ENCODE data around the gene MARCO. TPM values are rescaled to one million over a fixed set of nuclear protein-coding genes. Genes with fewer than 3 reads are reported as not detected.

MARCO gene
- total RNA-seq, 1 experiment from 2014 or later = not detected

DNA sequence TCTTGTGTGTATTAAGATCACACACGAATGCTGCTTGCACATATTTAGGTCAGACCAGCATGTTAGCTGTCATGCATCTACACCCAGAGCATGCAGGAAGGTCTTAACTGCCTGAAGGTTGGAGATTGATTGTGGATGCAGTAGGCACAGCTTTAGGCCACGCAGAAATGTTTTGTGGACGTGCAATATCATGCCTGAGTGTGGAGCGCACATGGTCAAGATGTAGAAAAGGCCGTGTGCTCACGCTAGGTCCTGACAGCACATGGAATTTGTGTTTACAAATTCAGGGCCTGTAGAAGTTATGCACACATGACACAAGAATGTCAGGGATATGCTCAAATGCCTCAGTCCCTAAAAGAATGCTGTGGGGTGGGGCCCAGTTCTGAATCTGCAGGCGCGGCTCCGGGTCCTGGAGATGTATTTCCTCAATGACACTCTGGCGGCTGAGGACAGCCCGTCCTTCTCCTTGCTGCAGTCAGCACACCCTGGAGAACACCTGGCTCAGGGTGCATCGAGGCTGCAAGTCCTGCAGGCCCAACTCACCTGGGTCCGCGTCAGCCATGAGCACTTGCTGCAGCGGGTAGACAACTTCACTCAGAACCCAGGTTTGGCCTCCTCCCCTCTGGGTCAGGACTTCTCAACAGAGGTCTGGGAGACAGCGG lies 27.9 kb downstream of the MARCO start:
- Mint-ChIP-seq H3K36me3 (ENCODE audit: insufficient read depth in 1 of 3, low read depth in 3 of 3) (no peaks in the 10 kb centered on the region), H3K9me3 (no peaks in the 10 kb centered on the region), H3K4me3 (no peak overlapping the region), H3K27ac (no peak overlapping the region), H3K4me1 (peaks cover 9% of the 10 kb centered on the region in 2 experiments), H3K27me3 (ENCODE audit: low read depth) (peaks cover 47% of the 10 kb centered on the region)
- TF ChIP-seq, protein P1, sequence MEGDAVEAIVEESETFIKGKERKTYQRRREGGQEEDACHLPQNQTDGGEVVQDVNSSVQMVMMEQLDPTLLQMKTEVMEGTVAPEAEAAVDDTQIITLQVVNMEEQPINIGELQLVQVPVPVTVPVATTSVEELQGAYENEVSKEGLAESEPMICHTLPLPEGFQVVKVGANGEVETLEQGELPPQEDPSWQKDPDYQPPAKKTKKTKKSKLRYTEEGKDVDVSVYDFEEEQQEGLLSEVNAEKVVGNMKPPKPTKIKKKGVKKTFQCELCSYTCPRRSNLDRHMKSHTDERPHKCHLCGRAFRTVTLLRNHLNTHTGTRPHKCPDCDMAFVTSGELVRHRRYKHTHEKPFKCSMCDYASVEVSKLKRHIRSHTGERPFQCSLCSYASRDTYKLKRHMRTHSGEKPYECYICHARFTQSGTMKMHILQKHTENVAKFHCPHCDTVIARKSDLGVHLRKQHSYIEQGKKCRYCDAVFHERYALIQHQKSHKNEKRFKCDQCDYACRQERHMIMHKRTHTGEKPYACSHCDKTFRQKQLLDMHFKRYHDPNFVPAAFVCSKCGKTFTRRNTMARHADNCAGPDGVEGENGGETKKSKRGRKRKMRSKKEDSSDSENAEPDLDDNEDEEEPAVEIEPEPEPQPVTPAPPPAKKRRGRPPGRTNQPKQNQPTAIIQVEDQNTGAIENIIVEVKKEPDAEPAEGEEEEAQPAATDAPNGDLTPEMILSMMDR (conservative IDR thresholded peaks at IDR 0.05) = no peak
- Histone ChIP-seq H2BK15ac (ENCODE audit: low read depth, low read length) (no peak overlapping the region), H3K79me2 (ENCODE audit: insufficient read depth, low read length) (no peaks in the 10 kb centered on the region), H4K5ac (ENCODE audit: insufficient read length, low read depth, low read length) (no peak overlapping the region), H3K27ac (ENCODE audit: insufficient read length, low read depth, low read length) (no peak overlapping the region), H3K79me1 (ENCODE audit: insufficient read depth, low read depth, low read length, poor library complexity, severe bottlenecking) (no peaks in the 10 kb centered on the region), H3K23ac (ENCODE audit: insufficient read length, low read depth, low read length) (no peak overlapping the region), H4K8ac (replicated peaks; ENCODE audit: insufficient read length, low read depth, low read length) (no peak overlapping the region), H3K18ac (ENCODE audit: insufficient read length, low read depth, low read length) (no peak overlapping the region), H3K9ac (ENCODE audit: extremely low read depth, insufficient read length, low read length) (no peak overlapping the region), H3K4me1 (ENCODE audit: insufficient read depth, low read length) (no peaks in the 10 kb centered on the region), H4K20me1 (ENCODE audit: control insufficient read depth, insufficient read depth, insufficient read length) (no peaks in the 10 kb centered on the region), H3T11ph (ENCODE audit: low read length) (no peak overlapping the region), H2BK120ac (ENCODE audit: low read depth, low read length, poor library complexity, severe bottlenecking) (no peak overlapping the region), H3K23me2 (ENCODE audit: insufficient read length, low read depth, low read length, poor library complexity, severe bottlenecking) (no peaks in the 10 kb centered on the region), H3K4ac (ENCODE audit: low read depth, low read length) (no peak overlapping the region), H2BK5ac (ENCODE audit: insufficient read length, low read length) (no peak overlapping the region), H2AK5ac (ENCODE audit: insufficient read length, low read length) (no peak overlapping the region), H3K14ac (ENCODE audit: insufficient read depth, low read length) (no peak overlapping the region), H3K9me3 (ENCODE audit: control insufficient read depth, low read depth, low read length) (no peaks in the 10 kb centered on the region), H3K27me3 (ENCODE audit: insufficient read depth, low read length) (no peaks in the 10 kb centered on the region), H3K56ac (ENCODE audit: insufficient read length, low read depth, low read length) (no peak overlapping the region), H2BK20ac (ENCODE audit: low read depth, low read length, poor library complexity, severe bottlenecking) (no peak overlapping the region), H4K91ac (ENCODE audit: insufficient read length, low read depth, low read length) (no peak overlapping the region), H3K4me2 (ENCODE audit: insufficient read depth, insufficient read length, low read length) (no peak overlapping the region), H2AFZ (ENCODE audit: low read length) (no peak overlapping the region), H2BK12ac (ENCODE audit: insufficient read length, low read depth, low read length) (no peak overlapping the region)
- no peak for DNase-seq
- no CpG with 5 or more reads among the region's 16 CpGs for WGBS (ENCODE audit: extremely low coverage, insufficient read length, low lambda C conversion rate)
